ENCODE results near the gene TRAM2. TPM values are rescaled to one million over a fixed set of nuclear protein-coding genes. Genes with fewer than 3 reads are reported as not detected.
A peak's percentile ranks its signal among the peaks of the same experiment; 100 is the strongest.

Gene TRAM2
- total RNA-seq, 1 experiment from 2014 or later: 9.9 TPM

DNA sequence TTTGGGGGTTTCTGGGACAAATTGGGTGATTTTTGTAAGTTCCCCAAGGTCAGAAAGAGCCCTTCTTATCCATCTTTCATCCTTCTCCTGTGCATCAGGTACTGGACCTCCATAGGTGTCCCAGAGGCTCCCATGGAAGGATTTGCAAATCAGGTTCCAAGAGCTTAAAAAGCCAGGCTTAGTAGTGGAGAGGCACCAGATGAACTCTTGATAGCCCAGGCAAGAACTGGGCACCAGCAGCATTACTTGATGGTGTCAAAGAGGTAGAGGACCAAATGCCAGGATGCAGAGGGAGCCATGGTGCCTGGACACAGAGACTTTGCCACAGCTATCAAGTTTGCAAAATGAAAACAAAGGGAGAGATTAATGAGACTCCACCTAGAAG is 20.9 kb upstream of the TRAM2 start:
- no peaks in the 10 kb centered on the region for H3K27me3 Mint-ChIP-seq (ENCODE audit: insufficient read depth, unreplicated experiment)
- DNase-seq (ENCODE audit: unreplicated experiment): no peak
- intact Hi-C loops (cut with micrococcal nuclease): loop anchor here (5.0 to 10.0 kb wide), 3 partner anchors 65 to 313 kb away; partner anchors contain the start of gene MCM3
- no peak overlapping the region for H3K4me3 Mint-ChIP-seq (ENCODE audit: unreplicated experiment)
- peaks cover 22% of the 10 kb centered on the region for H3K4me1 Mint-ChIP-seq (ENCODE audit: insufficient read depth, unreplicated experiment)
- H3K9me3 Mint-ChIP-seq (ENCODE audit: unreplicated experiment): no peaks in the 10 kb centered on the region
- no peak overlapping the region for H3K27ac Mint-ChIP-seq (ENCODE audit: low read depth, unreplicated experiment)
- ChIA-PET CTCF (interaction anchor here (0.6 to 4.3 kb wide), 15 partner anchors 7 to 465 kb away, joined by 3 to 35 read pairs (median 4); no protein-coding TSS in a partner anchor), POLR2A (interaction anchor here (0.7 to 0.9 kb wide), 2 partner anchors 94 to 315 kb away, joined by 4 read pairs; no protein-coding TSS in a partner anchor)
- no TSS peak for BruUV-seq (replicated peaks)
- no peak for TF ChIP-seq CTCF (IDR thresholded peaks at IDR 0.05; ENCODE audit: unreplicated experiment)
- H3K36me3 Mint-ChIP-seq (ENCODE audit: insufficient read depth, unreplicated experiment): peaks cover 6% of the 10 kb centered on the region

- peak; percentile 71 for DNase-seq (ENCODE audit: unreplicated experiment)
- no peak overlapping the region for H3K27ac Mint-ChIP-seq (ENCODE audit: low read depth, unreplicated experiment)
- no TSS peak for BruUV-seq (replicated peaks)
- no peaks in the 10 kb centered on the region for H3K9me3 Mint-ChIP-seq (ENCODE audit: unreplicated experiment)
- intact Hi-C loops (cut with micrococcal nuclease): loop anchor here (1.0 to 10.0 kb wide), 4 partner anchors 66 to 312 kb away; partner anchors contain the start of gene MCM3
- peaks cover 22% of the 10 kb centered on the region for H3K4me1 Mint-ChIP-seq (ENCODE audit: insufficient read depth, unreplicated experiment)
- ChIA-PET CTCF (interaction anchor here (0.6 to 4.3 kb wide), 11 partner anchors 10 to 466 kb away, joined by 3 to 35 read pairs (median 3); no protein-coding TSS in a partner anchor), POLR2A (interaction anchor here (1.0 to 3.0 kb wide), 3 partner anchors 10 to 176 kb away, joined by 3 to 11 read pairs (median 9); partner anchors contain the start of genes EFHC1 and TRAM2)
- peaks cover 6% of the 10 kb centered on the region for H3K36me3 Mint-ChIP-seq (ENCODE audit: insufficient read depth, unreplicated experiment)
- H3K4me3 Mint-ChIP-seq (ENCODE audit: unreplicated experiment): no peak overlapping the region
- no peak for TF ChIP-seq CTCF (IDR thresholded peaks at IDR 0.05; ENCODE audit: unreplicated experiment)
- H3K27me3 Mint-ChIP-seq (ENCODE audit: insufficient read depth, unreplicated experiment): no peaks in the 10 kb centered on the region
Observed at GRCh38 chr6:52596371-52597028, 19.6 kb upstream of the TRAM2 start.

GRCh38 chr6:52595796-52596130 is 18.9 kb upstream of the TRAM2 start:
- intact Hi-C loops (cut with micrococcal nuclease): loop anchor here (1.0 to 10.0 kb wide), 4 partner anchors 67 to 311 kb away; partner anchors contain the start of gene MCM3
- Mint-ChIP-seq H3K27ac (ENCODE audit: low read depth, unreplicated experiment) (no peak overlapping the region), H3K4me3 (ENCODE audit: unreplicated experiment) (no peak overlapping the region), H3K4me1 (ENCODE audit: insufficient read depth, unreplicated experiment) (peaks cover 25% of the 10 kb centered on the region), H3K36me3 (ENCODE audit: insufficient read depth, unreplicated experiment) (peaks cover 6% of the 10 kb centered on the region), H3K9me3 (ENCODE audit: unreplicated experiment) (no peaks in the 10 kb centered on the region), H3K27me3 (ENCODE audit: insufficient read depth, unreplicated experiment) (no peaks in the 10 kb centered on the region)
- CTCF ChIA-PET: interaction anchor here (1.0 to 7.7 kb wide), 7 partner anchors 11 to 178 kb away, joined by 3 to 74 read pairs (median 4); partner anchors contain the start of gene EFHC1
- no TSS peak for BruUV-seq (replicated peaks)
- POLR2A ChIA-PET: interaction anchor here (1.6 to 3.0 kb wide), 3 partner anchors 12 to 175 kb away, joined by 7 to 11 read pairs (median 9); partner anchors contain the start of genes EFHC1 and TRAM2
- TF ChIP-seq CTCF (IDR thresholded peaks at IDR 0.05; ENCODE audit: unreplicated experiment): no peak
- no peak for DNase-seq (ENCODE audit: unreplicated experiment)
